ENCODE measurements around the gene SH3BGRL3. TPM values are rescaled to one million over a fixed set of nuclear protein-coding genes. Genes with fewer than 3 reads are reported as not detected.
"Not testable (repeated sequence)": the region's sequence is repeated elsewhere in the genome, so short reads cannot be mapped to it uniquely, and the experiment has no call there.

Gene SH3BGRL3
- total RNA-seq, 4 donors from 2014 or later, result 134 to 314 (median 215) TPM

- DNase-seq, result no peak
- Histone ChIP-seq H3K36me3 (no peaks in the 10 kb centered on the region), H3K4me3 (peak overlapping the region; percentile 57 to 82 (median 62)), H3K27me3 (no peaks in the 10 kb centered on the region), H3K4me1 (peaks cover 5 to 16% (median 11%) of the 10 kb centered on the region in 4 donors), H3K27ac (peak overlapping the region; percentile 47 to 74 (median 62)), H3K9me3 (no peaks in the 10 kb centered on the region)
- in situ Hi-C loops (cut with MboI; ENCODE audit: low pct_ligation_motif_present in 1 of 4, low pct_unique_long_range_greater_than_20kb in 1 of 4, low sequenced_read_pairs in 3 of 4) (no loop called here), intact Hi-C loops (cut with DNase I; ENCODE audit: low total_unique reads) (no loop called here)
- TF ChIP-seq EP300 (IDR thresholded peaks at IDR 0.05; ENCODE audit: low read depth), result no peak
- no peak for TF ChIP-seq POLR2A (IDR thresholded peaks at IDR 0.05)
- no peak for TF ChIP-seq POLR2AphosphoS5 (IDR thresholded peaks at IDR 0.05)
- TF ChIP-seq, protein P1, sequence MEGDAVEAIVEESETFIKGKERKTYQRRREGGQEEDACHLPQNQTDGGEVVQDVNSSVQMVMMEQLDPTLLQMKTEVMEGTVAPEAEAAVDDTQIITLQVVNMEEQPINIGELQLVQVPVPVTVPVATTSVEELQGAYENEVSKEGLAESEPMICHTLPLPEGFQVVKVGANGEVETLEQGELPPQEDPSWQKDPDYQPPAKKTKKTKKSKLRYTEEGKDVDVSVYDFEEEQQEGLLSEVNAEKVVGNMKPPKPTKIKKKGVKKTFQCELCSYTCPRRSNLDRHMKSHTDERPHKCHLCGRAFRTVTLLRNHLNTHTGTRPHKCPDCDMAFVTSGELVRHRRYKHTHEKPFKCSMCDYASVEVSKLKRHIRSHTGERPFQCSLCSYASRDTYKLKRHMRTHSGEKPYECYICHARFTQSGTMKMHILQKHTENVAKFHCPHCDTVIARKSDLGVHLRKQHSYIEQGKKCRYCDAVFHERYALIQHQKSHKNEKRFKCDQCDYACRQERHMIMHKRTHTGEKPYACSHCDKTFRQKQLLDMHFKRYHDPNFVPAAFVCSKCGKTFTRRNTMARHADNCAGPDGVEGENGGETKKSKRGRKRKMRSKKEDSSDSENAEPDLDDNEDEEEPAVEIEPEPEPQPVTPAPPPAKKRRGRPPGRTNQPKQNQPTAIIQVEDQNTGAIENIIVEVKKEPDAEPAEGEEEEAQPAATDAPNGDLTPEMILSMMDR (IDR thresholded peaks at IDR 0.05), result no peak
- WGBS, 2 donors (ENCODE audit: low coverage in 1 of 2), result 20 to 31% methylated on average over 2 to 7 of the region's 8 CpGs
These were observed 25.9 kb downstream of the SH3BGRL3 start for GRCh38 chr1:26305667-26306289.

DNA sequence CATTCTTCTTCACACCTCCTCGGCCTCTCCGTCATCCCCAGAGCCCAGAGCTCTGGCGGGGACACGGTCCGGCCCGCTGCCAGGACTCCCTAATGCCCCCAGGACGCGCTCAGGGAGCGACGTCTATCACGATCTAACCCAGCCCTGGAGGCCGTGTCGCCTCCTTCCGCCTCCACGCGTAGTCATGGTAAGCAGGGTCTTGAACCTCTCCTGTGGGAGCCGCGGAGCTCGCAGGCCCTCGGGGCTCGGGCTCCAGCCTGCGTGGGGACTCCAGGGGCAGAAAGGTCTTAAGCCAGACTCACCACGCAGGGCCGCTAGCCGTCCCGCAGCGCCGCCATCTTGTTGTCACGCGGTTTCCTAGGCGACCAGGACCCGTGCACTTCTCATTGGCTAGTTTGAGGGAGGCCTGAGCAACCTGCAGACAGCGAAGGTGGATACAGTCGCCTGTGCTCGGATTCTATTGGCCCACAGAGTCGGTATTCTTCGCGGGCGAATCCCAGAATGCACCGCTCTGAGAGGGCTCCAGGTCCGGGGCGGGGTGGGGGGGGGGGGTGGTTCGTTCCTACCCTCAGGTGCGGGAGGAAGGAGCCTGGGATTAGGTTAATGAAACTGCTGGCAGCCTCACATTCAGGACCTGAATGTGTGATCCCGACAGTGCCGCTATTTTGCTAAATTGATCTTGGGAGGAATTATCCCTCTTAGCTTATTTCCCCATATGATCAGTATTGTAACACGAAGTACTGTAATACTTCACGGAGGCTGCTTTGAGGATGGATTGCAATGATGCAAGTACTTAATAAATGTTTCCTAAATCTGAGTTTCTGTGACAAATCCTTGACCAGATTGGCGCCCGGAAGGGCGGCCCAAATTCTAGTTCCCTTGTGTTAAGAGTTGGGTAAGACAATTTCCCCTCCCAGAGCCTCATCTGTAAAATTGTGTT is 26.7 kb downstream of the SH3BGRL3 start, which contains the start of gene UBXN11:
Gene UBXN11, minus strand, starts transcription at position 347 of the 940 bp plus-strand sequence. CDS start 3,753 bp downstream, outside the sequence.
- Histone ChIP-seq H3K9me3 (no peaks in the 10 kb centered on the region), H3K4me1 (peaks cover 5 to 16% (median 11%) of the 10 kb centered on the region in 4 donors), H3K36me3 (no peaks in the 10 kb centered on the region), H3K27ac (peak within 1 kb of the TSS; percentile 47 to 74 (median 62)), H3K27me3 (no peaks in the 10 kb centered on the region), H3K4me3 (peak within 1 kb of the TSS; percentile 57 to 82 (median 62))
- intact Hi-C loops (cut with DNase I; ENCODE audit: low total_unique reads) (no loop called here), in situ Hi-C loops (cut with MboI; ENCODE audit: low pct_ligation_motif_present in 1 of 4, low pct_unique_long_range_greater_than_20kb in 1 of 4, low sequenced_read_pairs in 3 of 4) (no loop called here)
- WGBS, 2 donors (ENCODE audit: low coverage in 1 of 2), result 0 to 1% methylated on average over 9 to 42 of the region's 51 CpGs
- DNase-seq, result peak; percentile 95
- TF ChIP-seq POLR2A (IDR thresholded peaks at IDR 0.05), result peak; percentile 16
- TF ChIP-seq, protein P1 (IDR thresholded peaks at IDR 0.05), result no peak

DNA sequence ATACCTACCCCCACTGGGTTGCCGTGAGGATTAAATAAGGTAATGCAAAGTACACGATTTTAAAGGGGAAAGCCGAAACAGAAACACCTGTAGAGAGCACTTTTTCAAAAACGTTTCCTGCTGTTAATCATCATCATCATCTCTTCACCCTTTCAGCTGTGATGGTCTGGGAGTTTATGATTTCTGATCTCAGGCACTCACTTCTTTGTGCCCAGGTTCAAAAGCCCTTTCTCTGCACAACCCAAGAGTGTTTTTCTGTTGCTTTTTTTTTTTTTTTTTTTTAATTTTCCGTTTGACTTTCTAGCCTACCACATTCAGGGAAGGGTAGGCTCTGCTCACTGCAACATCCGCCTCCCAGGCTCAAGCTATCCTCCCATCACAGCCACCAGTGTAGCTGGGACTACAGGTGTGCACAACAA is 27.5 kb downstream of the SH3BGRL3 start:
- peak overlapping the region; percentile 47 to 74 (median 62) for H3K27ac ChIP-seq
- intact Hi-C loops (cut with DNase I; ENCODE audit: low total_unique reads) (no loop called here), in situ Hi-C loops (cut with MboI; ENCODE audit: low pct_ligation_motif_present in 1 of 4, low pct_unique_long_range_greater_than_20kb in 1 of 4, low sequenced_read_pairs in 3 of 4) (no loop called here)
- no peak for DNase-seq
- no peaks in the 10 kb centered on the region for H3K36me3 ChIP-seq
- TF ChIP-seq POLR2A (IDR thresholded peaks at IDR 0.05) (no peak), EP300 (IDR thresholded peaks at IDR 0.05; ENCODE audit: low read depth) (no peak), POLR2AphosphoS5 (IDR thresholded peaks at IDR 0.05) (no peak)
- TF ChIP-seq, protein P1 (IDR thresholded peaks at IDR 0.05), result no peak
- H3K4me3 ChIP-seq, result peak overlapping the region in 1 of 4 donors; percentile 82
- no peaks in the 10 kb centered on the region for H3K9me3 ChIP-seq
- 32 to 42% methylated on average over 5 to 6 of the region's 6 CpGs for WGBS, 2 donors (ENCODE audit: low coverage in 1 of 2)
- H3K27me3 ChIP-seq, result no peaks in the 10 kb centered on the region
- peaks cover 5 to 16% (median 11%) of the 10 kb centered on the region in 4 donors for H3K4me1 ChIP-seq

DNA sequence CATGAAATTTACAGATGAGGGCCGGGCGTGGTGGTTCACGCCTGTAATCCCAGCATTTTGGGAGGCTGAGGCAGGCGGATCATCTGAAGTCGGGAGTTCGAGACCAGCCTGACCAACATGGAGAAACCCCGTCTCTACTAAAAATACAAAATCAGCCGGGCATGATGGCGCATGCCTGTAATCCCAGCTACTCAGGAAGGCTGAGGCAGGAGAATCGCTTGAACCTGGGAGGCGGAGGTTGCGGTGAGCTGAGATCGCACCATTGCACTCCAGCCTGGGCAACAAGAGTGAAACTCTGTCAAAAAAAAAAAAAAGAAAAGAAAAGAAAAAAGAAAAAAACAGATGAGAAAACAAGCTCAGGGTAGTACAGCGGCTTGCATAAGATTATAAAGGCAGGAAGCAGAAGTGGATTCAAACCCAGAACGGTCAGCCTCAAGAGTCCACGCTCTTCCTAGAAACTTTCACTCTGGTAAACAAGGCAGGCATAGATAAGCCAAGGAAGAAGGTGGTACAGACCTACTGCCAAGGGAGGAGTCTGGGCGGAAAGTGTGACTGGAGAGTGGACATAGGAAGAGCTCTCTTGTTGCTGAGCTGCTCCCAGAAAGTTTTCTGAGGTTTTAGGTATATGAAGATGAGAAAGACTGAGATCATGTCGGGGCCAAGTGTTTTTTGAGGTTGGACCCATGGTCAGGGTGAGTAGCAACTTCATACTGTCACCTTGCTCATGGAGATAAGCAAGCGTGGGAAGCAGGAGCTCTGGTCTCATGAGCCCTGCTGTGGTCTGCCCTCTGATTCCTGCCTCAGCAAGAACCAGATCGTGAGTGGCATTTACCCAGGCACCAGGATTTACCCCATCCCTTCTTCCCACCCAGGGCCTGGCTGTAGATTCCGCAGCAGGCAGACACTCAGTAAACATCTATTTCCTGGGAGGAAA is 28.3 kb downstream of the SH3BGRL3 start:
- H3K4me3 ChIP-seq; intact Hi-C loops (cut with DNase I; ENCODE audit: low total_unique reads): not testable (repeated sequence)

More for the DNA sequence above, 28.3 kb downstream of the SH3BGRL3 start:
- H3K27me3 ChIP-seq; DNase-seq; H3K36me3 ChIP-seq; in situ Hi-C loops (cut with MboI; ENCODE audit: low pct_ligation_motif_present in 1 of 4, low pct_unique_long_range_greater_than_20kb in 1 of 4, low sequenced_read_pairs in 3 of 4); H3K9me3 ChIP-seq: not testable (repeated sequence)
- Histone ChIP-seq H3K27ac (peak overlapping the region in 2 of 4 donors; percentile 69 to 74), H3K4me1 (peaks cover 5 to 16% (median 11%) of the 10 kb centered on the region in 4 donors)
- WGBS, 2 donors (ENCODE audit: low coverage in 1 of 2), result 80 to 85% methylated on average over 12 to 21 of the region's 21 CpGs

Data from transverse colon (tissue), 4 donors.